GM23338 (cell line): ENCODE results near the gene ZNF837.

ENCODE experiments used
- CTCF ChIP-seq, 2 experiments: fragments of 200-600 bp in 1 of 2; sonication (generic) in 1 of 2; conservative IDR thresholded peaks; 2 replicates each; pipeline versions ENCODE4 v1.5.1 to v1.6.1; 2016 to 2017; ENCODE audit warnings: antibody characterized with exemption in 2 of 2, low read depth in 2 of 2, mild to moderate bottlenecking in 2 of 2, moderate library complexity in 1 of 2
- EZH2 ChIP-seq: fragments of 200-600 bp; sonication (generic); IDR thresholded peaks from one replicate; pipeline ENCODE4 v1.8.0; 2017; ENCODE audit warnings: antibody characterized with exemption, mild to moderate bottlenecking, low read depth; ENCODE audit not compliant: unreplicated experiment
- EZH2phosphoT487 ChIP-seq: fragments of 200-600 bp; sonication (generic); IDR thresholded peaks from one replicate; pipeline ENCODE4 v1.8.1; 2018; ENCODE audit warnings: antibody characterized with exemption; ENCODE audit not compliant: unreplicated experiment

GRCh38 chr19:58385313-58385890 lies 4.6 kb upstream of the ZNF837 start:
- TF ChIP-seq CTCF (conservative IDR thresholded peaks at IDR 0.05; ENCODE audit: low read depth in 2 of 2) (no peak), EZH2phosphoT487 (no peak), EZH2 (no peak)
